Progenitor cell of endocrine pancreas (in vitro differentiated cells): ENCODE data around the gene CARD19. TPM values are rescaled to one million over a fixed set of nuclear protein-coding genes. Genes with fewer than 3 reads are reported as not detected.

Source experiments
- DNase-seq: peaks from one replicate; pipeline ENCODE4 v3.0.0; 2021; ENCODE audit warnings: low spot score; ENCODE audit not compliant: unreplicated experiment
- H3K27ac Mint-ChIP-seq: 2 replicates; pipeline ENCODE4 v1.8.0; 2021; ENCODE audit warnings: mild to moderate bottlenecking, moderate library complexity, mixed read lengths
- H3K27me3 Mint-ChIP-seq: 2 replicates; pipeline ENCODE4 v1.8.0; 2021; ENCODE audit warnings: mixed read lengths
- H3K36me3 Mint-ChIP-seq: 2 replicates; pipeline ENCODE4 v1.8.0; 2022; ENCODE audit warnings: mixed read lengths; ENCODE audit not compliant: insufficient read depth
- H3K4me1 Mint-ChIP-seq: 2 replicates; pipeline ENCODE4 v1.8.0; 2021; ENCODE audit warnings: low read depth, mixed read lengths
- H3K4me3 Mint-ChIP-seq: 2 replicates; pipeline ENCODE4 v1.8.0; 2021; ENCODE audit warnings: low read depth, mild to moderate bottlenecking, moderate library complexity, mixed read lengths
- H3K9me3 Mint-ChIP-seq: 2 replicates; pipeline ENCODE4 v1.8.0; 2021; ENCODE audit warnings: low read depth, mixed read lengths
- total RNA-seq: library from RNA; stranded (reverse); gene quantifications from 2 replicates; pipeline ENCODE4 v1.2.1, GENCODE V29; 2021
- TF ChIP-seq, protein P1 (sequence below): fragments of 200-600 bp; sonication (generic); IDR thresholded peaks from one replicate; pipeline ENCODE4 v1.5.0; 2021; ENCODE audit warnings: antibody characterized with exemption, mild to moderate bottlenecking; ENCODE audit not compliant: unreplicated experiment

CARD19 gene
- total RNA-seq, 1 donor from 2014 or later, result 20.4 TPM

DNA sequence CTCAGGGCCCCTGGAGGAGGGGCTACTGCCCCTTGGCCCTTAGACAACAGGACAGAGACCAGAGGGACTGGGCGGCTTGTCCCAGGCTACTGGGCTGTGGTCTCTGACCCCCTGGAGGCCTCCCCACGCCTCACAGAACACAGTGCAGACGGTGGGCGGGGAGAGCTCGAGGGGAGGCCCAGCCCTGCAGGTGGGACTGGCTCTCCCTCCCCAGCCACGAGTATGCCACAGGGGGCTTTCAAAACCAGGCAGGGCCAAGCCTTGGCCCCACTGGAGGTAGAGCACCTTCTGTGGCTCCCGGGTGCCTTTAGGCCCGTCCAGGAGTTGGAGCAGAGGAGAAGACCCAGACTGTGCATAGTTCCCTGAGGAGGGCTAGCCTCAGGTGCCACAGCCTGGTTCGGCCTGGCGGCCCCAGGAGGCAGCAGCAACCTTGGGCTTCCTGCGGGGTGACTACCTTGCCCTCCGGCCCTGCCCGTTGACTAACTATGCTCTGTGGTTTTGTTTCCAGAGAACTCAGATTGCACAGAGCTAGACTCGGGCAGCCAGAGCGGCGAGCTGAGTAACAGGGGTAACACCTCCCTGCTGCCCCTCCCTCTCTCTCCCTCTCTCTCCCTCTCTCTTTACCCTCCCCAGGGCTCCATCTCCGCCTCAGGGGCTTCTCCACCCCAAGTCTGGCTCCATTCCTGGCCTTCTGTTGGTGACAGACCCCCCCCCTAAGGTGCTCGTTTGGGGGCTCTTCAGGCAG lies 15.5 kb downstream of the CARD19 start:
- DNase-seq, result no peak
- Mint-ChIP-seq H3K4me1 (no peaks in the 10 kb centered on the region), H3K9me3 (no peaks in the 10 kb centered on the region), H3K27ac (no peak overlapping the region), H3K27me3 (no peaks in the 10 kb centered on the region), H3K4me3 (no peak overlapping the region), H3K36me3 (peaks cover 4% of the 10 kb centered on the region)
- TF ChIP-seq, protein P1, sequence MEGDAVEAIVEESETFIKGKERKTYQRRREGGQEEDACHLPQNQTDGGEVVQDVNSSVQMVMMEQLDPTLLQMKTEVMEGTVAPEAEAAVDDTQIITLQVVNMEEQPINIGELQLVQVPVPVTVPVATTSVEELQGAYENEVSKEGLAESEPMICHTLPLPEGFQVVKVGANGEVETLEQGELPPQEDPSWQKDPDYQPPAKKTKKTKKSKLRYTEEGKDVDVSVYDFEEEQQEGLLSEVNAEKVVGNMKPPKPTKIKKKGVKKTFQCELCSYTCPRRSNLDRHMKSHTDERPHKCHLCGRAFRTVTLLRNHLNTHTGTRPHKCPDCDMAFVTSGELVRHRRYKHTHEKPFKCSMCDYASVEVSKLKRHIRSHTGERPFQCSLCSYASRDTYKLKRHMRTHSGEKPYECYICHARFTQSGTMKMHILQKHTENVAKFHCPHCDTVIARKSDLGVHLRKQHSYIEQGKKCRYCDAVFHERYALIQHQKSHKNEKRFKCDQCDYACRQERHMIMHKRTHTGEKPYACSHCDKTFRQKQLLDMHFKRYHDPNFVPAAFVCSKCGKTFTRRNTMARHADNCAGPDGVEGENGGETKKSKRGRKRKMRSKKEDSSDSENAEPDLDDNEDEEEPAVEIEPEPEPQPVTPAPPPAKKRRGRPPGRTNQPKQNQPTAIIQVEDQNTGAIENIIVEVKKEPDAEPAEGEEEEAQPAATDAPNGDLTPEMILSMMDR, result no peak

DNA sequence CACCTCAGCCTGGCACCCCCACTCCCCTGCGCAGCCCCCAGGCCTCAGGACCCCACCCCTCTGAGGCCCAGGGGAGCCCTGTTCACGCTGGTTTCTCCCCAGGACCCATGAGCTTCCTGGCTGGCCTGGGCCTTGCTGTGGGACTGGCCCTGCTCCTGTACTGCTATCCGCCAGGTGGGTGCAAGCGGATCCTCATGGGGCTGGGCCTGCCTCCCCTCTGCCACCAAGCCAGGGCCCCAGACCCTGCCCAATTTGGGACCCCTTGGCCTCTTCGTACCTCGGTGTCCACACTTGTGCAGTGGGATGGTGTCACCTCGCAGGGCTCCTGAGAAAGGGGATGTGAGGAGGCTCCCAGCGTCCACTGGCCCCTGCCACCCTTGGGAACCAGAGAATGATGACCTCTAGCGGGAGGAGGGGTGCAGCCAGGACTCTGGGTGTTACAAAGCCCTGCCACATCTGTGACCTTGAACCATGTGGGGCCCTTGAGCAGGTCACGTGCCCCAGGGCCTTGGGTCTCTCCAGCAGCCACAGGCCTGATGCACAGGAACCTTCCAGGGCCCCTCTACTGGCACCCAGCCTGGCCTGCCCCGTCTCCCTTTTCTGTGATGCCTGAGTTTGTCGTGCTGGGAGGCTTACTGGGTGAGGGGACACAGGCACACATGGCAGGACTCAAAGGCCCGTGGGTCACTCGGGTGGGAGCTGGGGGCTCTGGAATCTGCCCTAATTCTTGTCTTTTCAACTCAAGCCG lies 16.3 kb downstream of the CARD19 start:
- Mint-ChIP-seq H3K27me3 (no peaks in the 10 kb centered on the region), H3K36me3 (peaks cover 4% of the 10 kb centered on the region), H3K9me3 (no peaks in the 10 kb centered on the region), H3K4me1 (no peaks in the 10 kb centered on the region), H3K27ac (no peak overlapping the region), H3K4me3 (no peak overlapping the region)
- DNase-seq, result no peak
- TF ChIP-seq, protein P1, result no peak

DNA sequence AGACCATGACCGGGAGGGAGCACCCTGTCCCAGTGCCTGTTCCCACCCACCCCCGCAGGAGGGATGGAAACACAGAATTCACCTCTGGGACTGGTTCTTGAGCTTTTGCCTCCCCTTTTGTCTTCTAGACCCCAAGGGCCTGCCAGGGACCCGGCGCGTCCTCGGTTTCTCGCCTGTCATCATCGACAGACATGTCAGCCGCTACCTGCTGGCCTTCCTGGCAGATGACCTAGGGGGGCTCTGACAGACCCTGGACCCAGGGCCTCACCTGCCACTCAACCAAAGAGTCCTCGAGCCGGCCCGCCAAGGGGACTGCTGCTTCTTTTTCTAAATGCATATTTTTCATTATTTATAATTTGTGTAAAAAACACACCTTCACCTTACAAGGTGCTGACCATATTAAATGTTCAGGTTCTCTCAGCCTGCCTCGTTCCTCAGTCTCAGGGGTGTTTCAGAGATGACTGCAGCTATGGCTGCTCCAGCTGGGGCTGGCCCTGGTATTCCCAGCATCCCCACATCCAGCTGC lies 16.9 kb downstream of the CARD19 start:
- Mint-ChIP-seq H3K9me3 (no peaks in the 10 kb centered on the region), H3K4me1 (no peaks in the 10 kb centered on the region), H3K27me3 (no peaks in the 10 kb centered on the region), H3K4me3 (no peak overlapping the region), H3K36me3 (peaks cover 4% of the 10 kb centered on the region), H3K27ac (no peak overlapping the region)
- DNase-seq, result no peak
- TF ChIP-seq, protein P1, result no peak

- no peaks in the 10 kb centered on the region for H3K4me1 Mint-ChIP-seq
- H3K9me3 Mint-ChIP-seq, result no peaks in the 10 kb centered on the region
- no peak for DNase-seq
- no peak overlapping the region for H3K27ac Mint-ChIP-seq
- no peak overlapping the region for H3K4me3 Mint-ChIP-seq
- TF ChIP-seq, protein P1, result no peak
- H3K27me3 Mint-ChIP-seq, result no peaks in the 10 kb centered on the region
- H3K36me3 Mint-ChIP-seq, result peaks cover 1% of the 10 kb centered on the region
These were observed 18.4 kb downstream of the CARD19 start for GRCh38 chr9:93114169-93114983.

DNA sequence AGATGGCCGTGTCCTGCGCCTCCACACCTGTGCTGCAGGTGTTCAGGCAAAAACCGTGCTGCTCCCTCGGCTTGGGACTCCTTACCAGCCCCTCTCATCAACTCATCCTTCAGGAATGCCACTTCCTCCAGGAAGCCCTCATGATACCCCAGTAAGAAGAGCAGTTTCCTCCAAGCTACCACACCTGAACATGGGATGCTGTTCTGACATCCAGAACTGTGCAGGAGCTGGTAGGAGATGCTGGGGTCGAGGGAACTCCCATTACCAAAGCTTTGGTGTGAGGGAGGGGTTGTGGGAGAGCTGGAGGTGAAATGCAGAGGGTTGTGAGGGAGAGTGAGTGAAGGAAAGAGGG lies 18.9 kb downstream of the CARD19 start:
- H3K9me3 Mint-ChIP-seq, result no peaks in the 10 kb centered on the region
- peaks cover 1% of the 10 kb centered on the region for H3K36me3 Mint-ChIP-seq
- no peak overlapping the region for H3K4me3 Mint-ChIP-seq
- TF ChIP-seq, protein P1, result no peak
- no peak overlapping the region for H3K27ac Mint-ChIP-seq
- DNase-seq, result no peak
- no peaks in the 10 kb centered on the region for H3K27me3 Mint-ChIP-seq
- no peaks in the 10 kb centered on the region for H3K4me1 Mint-ChIP-seq
